IPS-NIHi11 (cell line): Measurements from ENCODE around the gene AFF3.
"Not testable (repeated sequence)": the region's sequence is repeated elsewhere in the genome, so short reads cannot be mapped to it uniquely, and the experiment has no call there.

Experiments
- DNase-seq: peaks from one replicate; pipeline ENCODE4 v3.0.0; 2012; ENCODE audit warnings: mixed read lengths, low spot score

Gene AFF3

GRCh38 chr2:99661761-99662160 is 480.6 kb downstream of the AFF3 start:
- DNase-seq: not testable (repeated sequence)

GRCh38 chr2:99660616-99661406 is 481.6 kb downstream of the AFF3 start:
- peak; percentile 41 for DNase-seq

GRCh38 chr2:99659874-99660273 is 482.5 kb downstream of the AFF3 start:
- DNase-seq: no peak

DNA sequence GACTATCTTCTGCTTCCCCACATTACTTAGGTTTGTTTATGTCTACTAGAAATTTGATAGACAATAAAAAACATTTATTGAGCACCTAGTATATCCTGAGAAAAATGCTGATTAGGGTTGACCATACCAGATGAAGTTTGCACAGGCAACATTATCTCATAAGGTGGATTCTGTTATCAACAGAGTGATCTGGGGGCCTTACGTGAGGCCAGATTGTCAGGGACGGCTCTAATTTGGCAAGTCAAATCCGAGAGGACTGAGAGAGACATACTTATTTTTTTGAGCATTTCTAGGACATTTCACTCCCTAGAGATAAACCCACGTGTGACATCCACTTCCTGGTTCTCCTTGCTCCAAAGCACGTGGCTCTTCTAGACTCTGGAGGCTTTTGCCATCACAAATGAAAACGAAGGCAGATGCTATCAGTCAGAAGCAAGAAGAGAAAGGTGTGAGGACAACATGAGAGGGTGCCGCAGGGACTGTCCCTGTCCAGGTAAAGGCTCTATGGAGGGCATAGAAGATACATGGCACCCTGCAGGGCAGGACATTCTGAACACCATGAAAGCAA is 484.6 kb downstream of the AFF3 start:
- no peak for DNase-seq

DNA sequence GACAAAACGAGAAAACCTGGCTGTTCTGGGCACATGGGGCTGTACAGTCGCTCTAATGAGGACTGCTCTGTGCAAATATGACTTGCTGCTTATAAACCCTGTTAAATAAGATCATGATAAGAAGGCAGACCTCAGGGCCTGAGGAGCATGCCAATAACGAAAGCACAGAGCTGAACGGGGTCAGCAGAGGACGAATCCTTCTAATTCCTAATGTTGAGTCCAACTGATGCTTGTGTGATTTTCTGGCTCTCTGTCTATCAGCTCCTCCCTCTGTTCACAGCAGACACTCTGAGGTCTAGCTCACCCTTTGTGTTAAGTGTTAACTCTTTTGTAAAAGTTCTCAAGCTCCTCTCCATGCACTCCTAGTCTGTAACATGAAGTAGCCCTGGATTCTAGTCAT is 485.4 kb downstream of the AFF3 start:
- DNase-seq: no peak

DNA sequence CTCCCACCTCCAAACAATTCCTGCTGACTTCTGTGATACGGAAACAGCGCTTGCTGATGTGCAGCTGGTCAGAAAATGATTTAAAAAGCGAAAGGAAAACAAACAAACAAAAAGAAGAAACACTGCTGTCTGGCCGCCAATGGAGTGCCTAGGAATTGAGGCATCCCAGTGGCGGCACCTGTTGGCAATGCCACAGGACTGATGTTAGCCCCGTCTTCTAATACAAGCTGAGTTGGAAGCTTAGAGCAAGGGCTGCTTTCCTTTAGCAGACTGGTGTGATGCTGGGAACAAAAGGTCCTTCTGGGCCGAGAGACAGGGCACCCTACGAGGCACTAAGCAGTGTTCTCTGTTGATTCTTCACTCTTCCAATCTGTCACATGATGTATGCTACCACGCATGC is 489.0 kb downstream of the AFF3 start:
- no peak for DNase-seq

DNA sequence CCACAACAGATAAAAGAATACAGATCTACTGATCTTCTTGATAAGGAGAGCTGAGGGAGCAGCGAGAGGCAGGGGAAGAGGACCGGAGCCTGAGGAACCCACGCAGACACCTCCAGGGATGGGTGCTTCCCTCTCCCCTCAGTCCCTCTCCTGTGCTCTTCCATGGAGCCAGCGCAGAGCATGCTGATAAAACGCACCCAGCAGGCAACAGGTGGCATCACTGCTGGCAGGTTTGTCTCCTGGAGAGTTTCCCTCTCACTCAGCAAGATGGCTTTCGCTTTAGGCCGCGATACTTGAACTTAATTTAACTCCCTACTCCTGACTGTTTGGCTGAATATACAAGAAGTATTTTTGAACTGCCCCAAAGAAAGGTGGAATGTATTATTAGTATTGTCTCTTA is 489.5 kb downstream of the AFF3 start:
- no peak for DNase-seq

- DNase-seq: peak; percentile 23
Measured at GRCh38 chr2:99651930-99652670, 490.3 kb downstream of the AFF3 start.

GRCh38 chr2:99648906-99649789 is 493.2 kb downstream of the AFF3 start:
- DNase-seq: no peak

DNA sequence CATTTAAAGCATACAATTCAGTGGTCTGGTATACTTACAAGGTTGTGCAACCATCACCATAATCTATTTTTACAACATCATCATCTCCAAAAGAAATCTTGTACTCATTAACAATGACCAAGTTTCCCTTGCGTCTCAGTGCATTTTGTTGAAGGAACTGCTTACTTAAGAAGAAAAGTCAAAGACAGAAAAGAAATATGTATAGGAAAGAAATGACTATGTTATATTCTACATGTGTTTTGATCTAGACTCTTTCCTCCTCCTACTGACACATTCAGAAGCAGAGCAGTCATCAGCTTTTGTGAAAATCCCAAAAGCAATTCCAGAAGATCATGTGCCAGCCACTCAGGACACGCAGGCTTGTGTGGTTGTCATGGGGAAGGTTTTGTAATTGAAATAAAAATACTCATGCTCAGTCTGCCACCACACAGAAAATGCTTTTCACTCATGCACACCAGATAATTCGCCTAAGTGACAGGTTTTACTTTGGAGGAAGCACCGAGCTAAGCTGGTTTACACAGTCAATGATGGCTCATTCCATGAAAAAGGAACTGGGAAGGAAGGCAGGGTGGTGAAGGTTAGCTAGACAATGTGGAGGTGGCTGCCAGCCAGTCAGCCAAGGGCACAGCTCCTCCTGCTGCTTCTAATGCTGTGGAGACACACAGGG is 494.1 kb downstream of the AFF3 start:
- DNase-seq: no peak

- DNase-seq: no peak
Measured at GRCh38 chr2:99645960-99646359, 496.4 kb downstream of the AFF3 start.

DNA sequence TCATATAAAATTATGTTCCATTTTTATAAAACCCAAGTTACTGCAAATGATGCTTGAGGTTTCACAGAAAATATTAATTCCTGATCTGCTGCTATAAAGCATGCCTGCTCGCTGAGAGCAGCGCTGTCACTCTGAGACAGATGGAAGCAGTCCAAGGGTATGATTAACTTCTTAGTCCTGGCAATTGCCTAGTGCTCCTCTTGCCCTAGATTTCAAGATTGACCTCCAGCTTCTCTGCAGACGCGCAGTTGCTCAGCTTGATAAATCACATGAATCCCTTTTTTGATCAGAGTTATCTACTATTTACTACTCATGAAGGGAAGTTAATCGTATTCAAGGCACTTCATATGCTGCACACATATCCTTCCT is 498.0 kb downstream of the AFF3 start:
- DNase-seq: no peak

GRCh38 chr2:99643787-99644418 is 498.5 kb downstream of the AFF3 start:
- DNase-seq: no peak

GRCh38 chr2:99641999-99642398 is 500.4 kb downstream of the AFF3 start:
- no peak for DNase-seq

DNA sequence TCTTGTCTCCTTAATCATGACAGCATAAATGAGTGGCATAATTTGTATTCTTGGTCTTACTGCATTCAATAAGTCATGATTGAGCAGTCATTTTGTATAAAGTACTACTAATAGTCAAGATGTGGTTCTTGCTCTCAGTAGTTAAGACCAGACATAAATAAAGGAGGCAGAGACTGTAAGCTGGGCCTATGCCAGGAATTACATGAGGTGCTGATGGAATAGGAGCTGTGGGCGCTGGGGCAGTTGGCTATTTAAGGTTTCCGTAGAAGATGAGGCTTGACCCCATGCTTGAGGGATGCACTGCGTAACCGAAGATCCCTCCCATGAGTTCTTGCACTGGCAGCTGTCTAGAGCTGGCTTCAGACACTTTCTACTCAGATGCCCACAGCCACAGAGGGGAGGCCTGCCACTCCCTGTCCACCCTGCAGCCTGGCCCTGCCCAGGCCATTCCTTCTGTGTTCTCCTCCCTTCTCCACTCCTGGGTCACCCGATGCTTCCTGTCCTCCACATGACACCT is 501.7 kb downstream of the AFF3 start:
- no peak for DNase-seq

- DNase-seq: no peak
Measured at GRCh38 chr2:99638791-99639190, 503.6 kb downstream of the AFF3 start.

GRCh38 chr2:99637159-99637697 is 505.2 kb downstream of the AFF3 start:
- DNase-seq: no peak

- DNase-seq: no peak
Measured at GRCh38 chr2:99636144-99637034, 506.0 kb downstream of the AFF3 start.

- no peak for DNase-seq
Measured at GRCh38 chr2:99635710-99636109, 506.7 kb downstream of the AFF3 start.

GRCh38 chr2:99634234-99634633 is 508.2 kb downstream of the AFF3 start:
- DNase-seq: no peak
